H9 (cell line): ENCODE measurements around the gene DPF1. TPM values are rescaled to one million over a fixed set of nuclear protein-coding genes. Genes with fewer than 3 reads are reported as not detected.

Experiments
- DNase-seq: peaks from one replicate; pipeline ENCODE4 v3.0.0-alpha.2; 2017
- H2AFZ ChIP-seq: one replicate; pipeline ENCODE4 v1.6.1; 2013; ENCODE audit warnings: mild to moderate bottlenecking, low read length, control low read depth, moderate library complexity
- H2AK5ac ChIP-seq: 2 replicates; pipeline ENCODE4 v1.6.1; 2013; ENCODE audit warnings: low read length, control low read depth, mixed read lengths; ENCODE audit not compliant: insufficient read length
- H2BK120ac ChIP-seq: one replicate; pipeline ENCODE4 v1.6.1; 2013; ENCODE audit warnings: low read depth, mild to moderate bottlenecking, low read length, control low read depth, inconsistent platforms; ENCODE audit not compliant: poor library complexity, severe bottlenecking
- H2BK12ac ChIP-seq: 2 replicates; pipeline ENCODE4 v1.6.1; 2013; ENCODE audit warnings: low read length, control low read depth, mixed read lengths, low read depth; ENCODE audit not compliant: insufficient read length
- H2BK15ac ChIP-seq: 2 replicates; pipeline ENCODE4 v1.6.1; 2013; ENCODE audit warnings: low read depth, low read length, control low read depth
- H2BK20ac ChIP-seq: one replicate; pipeline ENCODE4 v1.6.1; 2013; ENCODE audit warnings: low read depth, mild to moderate bottlenecking, low read length, control low read depth, inconsistent platforms; ENCODE audit not compliant: poor library complexity, severe bottlenecking
- H2BK5ac ChIP-seq: 2 replicates; pipeline ENCODE4 v1.6.1; 2013; ENCODE audit warnings: low read length, control low read depth, mixed read lengths; ENCODE audit not compliant: insufficient read length
- H3K14ac ChIP-seq: 2 replicates; pipeline ENCODE4 v1.6.1; 2013; ENCODE audit warnings: low read length, control low read depth; ENCODE audit not compliant: insufficient read depth
- H3K18ac ChIP-seq: 2 replicates; pipeline ENCODE4 v1.6.1; 2013; ENCODE audit warnings: low read depth, mild to moderate bottlenecking, mixed read lengths, low read length, control low read depth; ENCODE audit not compliant: insufficient read length
- H3K23ac ChIP-seq: 2 replicates; pipeline ENCODE4 v1.6.1; 2013; ENCODE audit warnings: low read length, control low read depth, mixed read lengths, low read depth; ENCODE audit not compliant: insufficient read length
- H3K23me2 ChIP-seq: 2 replicates; pipeline ENCODE4 v1.6.1; 2013; ENCODE audit warnings: low read depth, mild to moderate bottlenecking, mixed read lengths, low read length, control low read depth; ENCODE audit not compliant: insufficient read length, poor library complexity, severe bottlenecking
- H3K27ac ChIP-seq: 2 replicates; pipeline ENCODE4 v1.5.1; 2013; ENCODE audit warnings: low read length, control low read depth, mixed read lengths, low read depth; ENCODE audit not compliant: insufficient read length
- H3K27me3 ChIP-seq: 2 replicates; pipeline ENCODE4 v1.6.1; 2013; ENCODE audit warnings: low read length, control low read depth, inconsistent platforms; ENCODE audit not compliant: insufficient read depth
- H3K4ac ChIP-seq: 2 replicates; pipeline ENCODE4 v1.6.1; 2013; ENCODE audit warnings: low read depth, mild to moderate bottlenecking, control low read depth, inconsistent platforms, low read length, moderate library complexity
- H3K4me1 ChIP-seq: 2 replicates; pipeline ENCODE4 v1.6.1; 2013; ENCODE audit warnings: low read length, control low read depth, inconsistent platforms; ENCODE audit not compliant: insufficient read depth
- H3K4me2 ChIP-seq: 2 replicates; pipeline ENCODE4 v1.6.1; 2013; ENCODE audit warnings: low read length, control low read depth, mixed read lengths; ENCODE audit not compliant: insufficient read length, insufficient read depth
- H3K56ac ChIP-seq: 2 replicates; pipeline ENCODE4 v1.6.1; 2013; ENCODE audit warnings: low read depth, mild to moderate bottlenecking, mixed read lengths, low read length, control low read depth; ENCODE audit not compliant: insufficient read length
- H3K79me1 ChIP-seq: 2 replicates; pipeline ENCODE4 v1.6.1; 2013; ENCODE audit warnings: low read depth, mild to moderate bottlenecking, moderate library complexity, low read length, control low read depth, inconsistent platforms; ENCODE audit not compliant: insufficient read depth, poor library complexity, severe bottlenecking
- H3K79me2 ChIP-seq: 2 replicates; pipeline ENCODE4 v1.6.1; 2013; ENCODE audit warnings: low read length, control low read depth, inconsistent platforms; ENCODE audit not compliant: insufficient read depth
- H3K9ac ChIP-seq: 2 replicates; pipeline ENCODE4 v1.6.1; 2013; ENCODE audit warnings: low read length, control low read depth, mixed read lengths; ENCODE audit not compliant: insufficient read length; ENCODE audit errors: extremely low read depth
- H3K9me3 ChIP-seq: one replicate; pipeline ENCODE4 v1.6.1; 2013; ENCODE audit warnings: low read depth, low read length, inconsistent platforms; ENCODE audit not compliant: control insufficient read depth
- H3T11ph ChIP-seq: one replicate; pipeline ENCODE4 v1.6.1; 2013; ENCODE audit warnings: mild to moderate bottlenecking, low read length, control low read depth, inconsistent platforms
- H4K20me1 ChIP-seq: one replicate; pipeline ENCODE4 v1.6.1; 2013; ENCODE audit not compliant: control insufficient read depth, insufficient read length, insufficient read depth
- H4K5ac ChIP-seq: 2 replicates; pipeline ENCODE4 v1.6.1; 2013; ENCODE audit warnings: low read depth, mild to moderate bottlenecking, mixed read lengths, low read length, control low read depth; ENCODE audit not compliant: insufficient read length
- H4K8ac ChIP-seq: replicated peaks from 2 replicates; pipeline ENCODE4 v1.6.1; 2013; ENCODE audit warnings: low read length, control low read depth, mixed read lengths, low read depth; ENCODE audit not compliant: insufficient read length
- H4K91ac ChIP-seq: 2 replicates; pipeline ENCODE4 v1.6.1; 2013; ENCODE audit warnings: low read depth, mild to moderate bottlenecking, moderate library complexity, mixed read lengths, low read length, control low read depth; ENCODE audit not compliant: insufficient read length
- H3K27ac Mint-ChIP-seq, 3 experiments: 2 replicates in 2 of 3; 3 replicates in 1 of 3; pipeline ENCODE4 v1.8.0; 2020 to 2021; ENCODE audit warnings: mixed read lengths in 3 of 3, mild to moderate bottlenecking in 1 of 3, moderate library complexity in 1 of 3
- H3K27me3 Mint-ChIP-seq: 2 replicates; pipeline ENCODE4 v1.8.0; 2021; ENCODE audit warnings: low read depth, mild to moderate bottlenecking, moderate library complexity, mixed read lengths
- H3K36me3 Mint-ChIP-seq, 3 experiments: 2 replicates in 2 of 3; 3 replicates in 1 of 3; pipeline ENCODE4 v1.8.0; 2020 to 2021; ENCODE audit warnings: low read depth in 3 of 3, mixed read lengths in 3 of 3; ENCODE audit not compliant: insufficient read depth in 1 of 3
- H3K4me1 Mint-ChIP-seq, 2 experiments: 2 replicates each; pipeline ENCODE4 v1.8.0; 2020; ENCODE audit warnings: mixed read lengths in 2 of 2
- H3K4me3 Mint-ChIP-seq, 2 experiments: 2 replicates in 1 of 2; 3 replicates in 1 of 2; pipeline ENCODE4 v1.8.0; 2020 to 2021; ENCODE audit warnings: mild to moderate bottlenecking in 2 of 2, mixed read lengths in 2 of 2, moderate library complexity in 1 of 2
- H3K9me3 Mint-ChIP-seq, 2 experiments: 2 replicates in 1 of 2; 3 replicates in 1 of 2; pipeline ENCODE4 v1.8.0; 2020; ENCODE audit warnings: mild to moderate bottlenecking in 2 of 2, mixed read lengths in 2 of 2, moderate library complexity in 1 of 2
- CTCF ChIP-seq: fragments of 200-600 bp; sonication (generic); conservative IDR thresholded peaks from 3 replicates; pipeline ENCODE4 v1.8.0; 2021; ENCODE audit warnings: antibody characterized with exemption, mild to moderate bottlenecking
- WGBS: extraction: QIAGEN DNeasy Blood & Tissue Kit; methylation state at CpG from one replicate; pipeline ENCODE4 v1.1.7; 2013; ENCODE audit warnings: missing lambda C conversion rate, low lambda C conversion rate, mixed read lengths; ENCODE audit not compliant: insufficient read length; ENCODE audit errors: extremely low coverage; 5-methylcytosine and 5-hydroxymethylcytosine counted together
- total RNA-seq: library from RNA; stranded (reverse); gene quantifications from 2 replicates; pipeline ENCODE4 v1.2.1, GENCODE V29; 2021

Gene DPF1
- total RNA-seq, 1 experiment from 2014 or later, result 12.0 TPM

GRCh38 chr19:38190793-38191192 lies 33.2 kb downstream of the DPF1 start:
- no peak overlapping the region for H2BK120ac ChIP-seq
- no peak overlapping the region for H2BK20ac ChIP-seq
- H3K9me3 ChIP-seq, result no peaks in the 10 kb centered on the region
- no peak overlapping the region for H3K23ac ChIP-seq
- no peak overlapping the region for H3K9ac ChIP-seq
- no peak overlapping the region for H2BK12ac ChIP-seq
- no peak overlapping the region for H3K27ac ChIP-seq
- Mint-ChIP-seq H3K36me3 (peaks cover 8 to 15% (median 15%) of the 10 kb centered on the region in 3 experiments), H3K4me1 (no peaks in the 10 kb centered on the region; a peak in 1 of 4 replicates), H3K27me3 (peaks cover 1% of the 10 kb centered on the region; the same call in 1 of the 2 replicates), H3K27ac (0 out of 7 replicates have a peak overlapping the region, but pooled peaks of 1 of the 3 experiments have one; percentile 31), H3K9me3 (no peaks in the 10 kb centered on the region; a peak in 1 of 5 replicates), H3K4me3 (no peak overlapping the region)
- no CpG with 5 or more reads among the region's 6 CpGs for WGBS
- no peak overlapping the region for H3K4ac ChIP-seq
- no peak overlapping the region for H2BK15ac ChIP-seq
- H3T11ph ChIP-seq, result no peak overlapping the region
- H4K20me1 ChIP-seq, result no peaks in the 10 kb centered on the region
- no peak for DNase-seq
- no peaks in the 10 kb centered on the region for H3K23me2 ChIP-seq
- no peak overlapping the region for H4K91ac ChIP-seq
- no peak overlapping the region for H3K56ac ChIP-seq
- no peaks in the 10 kb centered on the region for H3K4me1 ChIP-seq
- no peak overlapping the region for H2AFZ ChIP-seq
- no peak overlapping the region for H2BK5ac ChIP-seq
- H4K8ac ChIP-seq, result no peak overlapping the region
- no peak overlapping the region for H4K5ac ChIP-seq
- TF ChIP-seq CTCF, result no peak
- H2AK5ac ChIP-seq, result no peak overlapping the region
- no peaks in the 10 kb centered on the region for H3K27me3 ChIP-seq
- H3K4me2 ChIP-seq, result no peak overlapping the region
- H3K79me1 ChIP-seq, result no peaks in the 10 kb centered on the region
- no peaks in the 10 kb centered on the region for H3K79me2 ChIP-seq
- no peak overlapping the region for H3K18ac ChIP-seq
- no peak overlapping the region for H3K14ac ChIP-seq
